Astrocyte of the spinal cord (primary cell): ENCODE results near the gene CACNG7.

Experiments used
- DNase-seq: peaks from one replicate; pipeline ENCODE4 v3.0.0; 2011; ENCODE audit warnings: low read depth, low spot score
- H3K4me3 ChIP-seq: 2 replicates; pipeline ENCODE4 v1.5.1; 2011; ENCODE audit warnings: low read depth, mild to moderate bottlenecking, low read length, moderate library complexity
- in situ Hi-C: cut with HindIII; loops from 2 replicates; pipeline ENCODE4 v1.10.0; 2017; ENCODE audit warnings: low sequenced_read_pairs
- TF ChIP-seq, protein P1 (sequence below): IDR thresholded peaks from 2 replicates; pipeline ENCODE4 v1.5.1; 2012; ENCODE audit warnings: low read depth, mild to moderate bottlenecking, low read length, inconsistent platforms

CACNG7 gene

DNA sequence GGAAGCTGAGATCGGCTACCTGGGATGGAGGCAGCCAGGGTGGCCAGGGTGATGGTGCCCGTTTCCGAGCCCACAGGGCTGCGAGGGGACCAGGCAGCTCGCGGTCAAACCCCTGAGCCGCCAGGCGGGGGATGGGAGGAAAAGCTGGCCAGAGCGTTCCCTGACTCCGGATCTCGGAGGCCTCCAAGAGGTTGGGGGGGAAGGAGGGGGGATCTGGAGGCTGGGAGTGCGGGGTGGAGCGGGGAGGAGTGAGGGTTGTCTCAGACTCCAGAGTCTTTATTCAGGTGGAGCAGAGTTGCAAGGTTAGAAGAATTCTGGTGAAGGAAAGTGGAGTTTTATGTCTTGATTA, 1.1 kb downstream of the CACNG7 start:
- no peak for DNase-seq
- in situ Hi-C loops = no loop called here
- TF ChIP-seq, protein P1, sequence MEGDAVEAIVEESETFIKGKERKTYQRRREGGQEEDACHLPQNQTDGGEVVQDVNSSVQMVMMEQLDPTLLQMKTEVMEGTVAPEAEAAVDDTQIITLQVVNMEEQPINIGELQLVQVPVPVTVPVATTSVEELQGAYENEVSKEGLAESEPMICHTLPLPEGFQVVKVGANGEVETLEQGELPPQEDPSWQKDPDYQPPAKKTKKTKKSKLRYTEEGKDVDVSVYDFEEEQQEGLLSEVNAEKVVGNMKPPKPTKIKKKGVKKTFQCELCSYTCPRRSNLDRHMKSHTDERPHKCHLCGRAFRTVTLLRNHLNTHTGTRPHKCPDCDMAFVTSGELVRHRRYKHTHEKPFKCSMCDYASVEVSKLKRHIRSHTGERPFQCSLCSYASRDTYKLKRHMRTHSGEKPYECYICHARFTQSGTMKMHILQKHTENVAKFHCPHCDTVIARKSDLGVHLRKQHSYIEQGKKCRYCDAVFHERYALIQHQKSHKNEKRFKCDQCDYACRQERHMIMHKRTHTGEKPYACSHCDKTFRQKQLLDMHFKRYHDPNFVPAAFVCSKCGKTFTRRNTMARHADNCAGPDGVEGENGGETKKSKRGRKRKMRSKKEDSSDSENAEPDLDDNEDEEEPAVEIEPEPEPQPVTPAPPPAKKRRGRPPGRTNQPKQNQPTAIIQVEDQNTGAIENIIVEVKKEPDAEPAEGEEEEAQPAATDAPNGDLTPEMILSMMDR = no peak
- H3K4me3 ChIP-seq = no peak overlapping the region

DNA sequence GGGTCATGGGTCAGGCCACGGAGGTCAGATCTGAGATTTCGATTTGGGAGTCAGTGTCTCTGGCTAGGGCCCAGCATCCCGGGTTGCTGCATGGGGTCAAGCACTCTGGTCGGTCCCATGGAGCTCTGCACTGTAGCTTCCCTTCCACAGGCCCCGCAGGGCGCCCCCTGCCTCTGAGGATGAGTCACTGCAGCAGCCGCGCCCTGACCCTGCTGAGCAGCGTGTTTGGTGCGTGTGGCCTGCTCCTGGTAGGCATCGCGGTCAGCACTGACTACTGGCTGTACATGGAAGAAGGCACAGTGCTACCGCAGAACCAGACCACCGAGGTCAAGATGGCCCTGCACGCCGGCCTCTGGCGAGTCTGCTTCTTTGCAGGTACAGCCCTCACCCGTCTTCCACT, 3.6 kb downstream of the CACNG7 start:
- TF ChIP-seq, protein P1 = peak; percentile 33
- H3K4me3 ChIP-seq = no peak overlapping the region
- in situ Hi-C loops = no loop called here
- DNase-seq = no peak

DNA sequence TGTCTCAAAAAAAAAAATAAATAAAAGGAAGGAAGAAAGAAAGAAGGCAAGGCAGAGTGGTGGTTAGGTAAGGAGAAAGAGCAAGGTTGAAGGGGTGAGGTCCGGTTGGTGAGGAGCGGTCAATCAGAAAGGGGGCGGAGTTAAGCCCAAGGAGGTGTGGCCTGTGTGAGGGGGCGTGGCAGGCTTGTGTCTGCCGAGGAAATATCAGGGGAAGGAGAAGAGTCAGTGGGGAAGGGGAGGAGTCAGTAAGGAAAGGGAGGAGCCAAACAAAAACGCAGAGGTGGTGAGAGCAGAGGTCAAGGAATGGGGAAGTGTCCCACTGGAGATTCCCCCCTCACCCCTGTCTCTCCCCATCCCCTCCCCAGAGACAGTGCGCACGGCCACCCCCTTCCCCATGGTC, 5.9 kb downstream of the CACNG7 start:
- in situ Hi-C loops = no loop called here
- no peak overlapping the region for H3K4me3 ChIP-seq
- TF ChIP-seq, protein P1 = no peak
- DNase-seq = no peak

DNA sequence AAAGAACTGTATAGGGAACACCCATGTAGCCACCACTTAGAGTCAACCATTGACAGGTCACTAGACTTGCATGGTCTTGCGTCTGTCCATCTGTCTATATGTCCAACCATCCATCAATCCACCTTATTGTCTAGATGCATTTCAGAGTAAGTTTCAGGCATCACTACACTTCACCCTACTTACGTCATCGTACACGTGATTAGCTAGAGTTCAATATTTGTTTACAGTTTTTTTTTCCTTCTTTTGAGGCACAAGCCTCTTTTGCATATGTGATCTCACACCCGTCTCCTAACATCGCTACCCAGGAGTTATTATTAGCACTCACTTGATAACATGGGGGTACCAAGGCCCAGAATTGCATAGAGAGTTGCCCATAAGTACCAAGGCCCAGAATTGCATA, 6.9 kb downstream of the CACNG7 start:
- in situ Hi-C loops = no loop called here
- no peak for DNase-seq
- no peak overlapping the region for H3K4me3 ChIP-seq
- TF ChIP-seq, protein P1 = no peak

DNA sequence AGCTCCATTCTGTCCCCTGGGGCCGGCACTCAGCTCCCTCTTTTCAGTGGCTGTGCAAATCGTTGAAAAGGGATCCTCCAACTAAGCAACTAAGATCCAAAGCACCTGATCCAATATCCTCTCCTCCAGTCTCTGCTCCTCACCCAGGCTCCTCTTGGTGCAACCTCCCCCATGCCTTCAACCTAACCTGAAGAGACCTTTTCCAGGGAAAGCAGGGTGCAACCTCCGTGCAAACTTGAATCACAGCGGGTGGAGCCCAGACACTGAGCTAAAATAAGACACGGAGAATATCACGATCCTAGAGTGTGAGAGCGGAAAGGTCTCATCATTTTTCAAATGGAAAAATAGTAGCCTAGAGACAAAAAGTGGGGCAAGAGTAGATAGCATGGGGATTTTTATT, 8.3 kb downstream of the CACNG7 start:
- DNase-seq = no peak
- in situ Hi-C loops = no loop called here
- TF ChIP-seq, protein P1 = no peak
- no peak overlapping the region for H3K4me3 ChIP-seq

DNA sequence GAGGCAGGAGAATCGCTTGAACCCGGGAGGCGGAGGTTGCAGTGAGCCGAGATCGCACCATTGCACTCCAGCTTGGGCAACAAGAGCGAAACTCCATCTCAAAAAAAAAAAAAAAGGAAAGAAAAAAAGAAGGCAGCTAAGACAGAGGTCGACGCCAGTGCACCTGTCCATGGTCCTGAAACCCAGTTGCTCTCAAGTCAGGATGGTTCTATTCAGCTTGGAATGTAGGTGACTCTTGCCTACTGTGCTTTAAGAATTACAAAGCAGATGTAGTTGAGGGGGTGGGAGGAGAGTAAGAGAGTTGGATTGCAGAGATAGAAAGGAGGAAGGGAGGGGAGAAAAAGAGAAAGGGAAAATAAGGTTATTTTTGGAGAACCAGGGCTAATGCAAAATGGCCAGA, 18.7 kb downstream of the CACNG7 start:
- in situ Hi-C loops = no loop called here
- peak; percentile 54 for DNase-seq
- TF ChIP-seq, protein P1 = no peak
- no peak overlapping the region for H3K4me3 ChIP-seq

DNA sequence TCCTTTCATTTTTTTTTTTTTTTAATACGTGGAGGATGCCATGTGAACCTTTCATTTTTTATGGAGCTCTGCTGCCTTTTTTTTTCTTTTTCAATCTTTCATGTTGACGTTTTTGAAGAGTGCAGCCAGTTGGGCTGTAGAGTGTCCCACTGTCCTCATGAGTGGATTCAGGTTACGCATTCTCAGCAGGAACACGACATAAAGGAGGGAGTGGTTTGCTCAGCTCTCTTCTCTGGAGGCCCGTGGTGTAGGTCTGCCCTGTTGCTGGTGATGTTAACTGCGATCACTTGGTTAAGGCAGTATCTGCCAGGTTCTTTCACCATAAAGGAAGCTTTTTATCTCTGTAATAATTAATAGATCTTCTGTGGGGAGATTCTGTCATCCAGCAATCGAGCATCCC, 27.0 kb downstream of the CACNG7 start:
- DNase-seq = no peak
- in situ Hi-C loops = no loop called here

More for the DNA sequence above, 27.0 kb downstream of the CACNG7 start:
- H3K4me3 ChIP-seq = no peak overlapping the region
- TF ChIP-seq, protein P1 = no peak
